GM21529 (cell line): Measurements from ENCODE around the gene RAB11A.
"Not testable (repeated sequence)": the region's sequence is repeated elsewhere in the genome, so short reads cannot be mapped to it uniquely, and the experiment has no call there.

ENCODE experiments used
- ATAC-seq: cut with Tn5 transposase; IDR thresholded peaks from one replicate; pipeline ENCODE4 v1.9.1; 2021; ENCODE audit not compliant: unreplicated experiment

Gene RAB11A

GRCh38 chr15:65841121-65841930, 28.0 kb upstream of the RAB11A start:
- no peak for ATAC-seq

GRCh38 chr15:65845826-65846519, 23.3 kb upstream of the RAB11A start:
- ATAC-seq = no peak

GRCh38 chr15:65847989-65848388, 21.3 kb upstream of the RAB11A start:
- no peak for ATAC-seq

- no peak for ATAC-seq
Observed at GRCh38 chr15:65851981-65852380, 17.3 kb upstream of the RAB11A start.

- no peak for ATAC-seq
Observed at GRCh38 chr15:65856821-65857455, 12.4 kb upstream of the RAB11A start.

GRCh38 chr15:65857718-65858402, 11.4 kb upstream of the RAB11A start:
- no peak for ATAC-seq

GRCh38 chr15:65862682-65863081, 6.6 kb upstream of the RAB11A start:
- peak; percentile 74 for ATAC-seq

- no peak for ATAC-seq
Observed at GRCh38 chr15:65863106-65863505, 6.2 kb upstream of the RAB11A start.

GRCh38 chr15:65867244-65867643, 2.0 kb upstream of the RAB11A start:
- ATAC-seq = no peak

- not testable (repeated sequence) for ATAC-seq
Observed at GRCh38 chr15:65867933-65868332, 1.4 kb upstream of the RAB11A start.

GRCh38 chr15:65868546-65869125, 655 bp upstream of the RAB11A start:
- no peak for ATAC-seq

GRCh38 chr15:65869954-65870871, 922 bp downstream of the RAB11A start:
- ATAC-seq = no peak

GRCh38 chr15:65870889-65871533, 1.7 kb downstream of the RAB11A start:
- ATAC-seq = no peak

GRCh38 chr15:65871886-65872285, 2.6 kb downstream of the RAB11A start:
- ATAC-seq = not testable (repeated sequence)

GRCh38 chr15:65872596-65872995, 3.3 kb downstream of the RAB11A start:
- ATAC-seq = not testable (repeated sequence)

- ATAC-seq = no peak
Observed at GRCh38 chr15:65873256-65873655, 4.0 kb downstream of the RAB11A start.

- ATAC-seq = no peak
Observed at GRCh38 chr15:65875458-65875857, 6.2 kb downstream of the RAB11A start.

GRCh38 chr15:65877749-65878148, 8.5 kb downstream of the RAB11A start:
- ATAC-seq = no peak

GRCh38 chr15:65881766-65882434, 12.6 kb downstream of the RAB11A start:
- ATAC-seq = no peak
